Cardiac fibroblast (primary cell): ENCODE measurements around the gene COLGALT1.
A peak's percentile ranks its signal among the peaks of the same experiment; 100 is the strongest.
"Not testable (repeated sequence)": the region's sequence is repeated elsewhere in the genome, so short reads cannot be mapped to it uniquely, and the experiment has no call there.

Source experiments
- DNase-seq, 2 donors: peaks; one replicate each; pipeline versions ENCODE4 v3.0.0 to v3.0.0-alpha.2; 2010; ENCODE audit warnings: low read depth in 2 of 2
- H3K4me3 ChIP-seq, 2 donors: replicated peaks in 1 of 2; 1 replicate in 1 of 2; 2 replicates in 1 of 2; pipeline ENCODE4 v1.5.1; 2011; ENCODE audit warnings: low read depth in 2 of 2, low read length in 2 of 2, mild to moderate bottlenecking in 2 of 2, moderate library complexity in 1 of 2
- TF ChIP-seq, protein P1 (sequence below): IDR thresholded peaks from one replicate; pipeline ENCODE4 v1.5.1; 2011; ENCODE audit warnings: low read depth, mild to moderate bottlenecking, low read length, inconsistent platforms

COLGALT1 gene

DNA sequence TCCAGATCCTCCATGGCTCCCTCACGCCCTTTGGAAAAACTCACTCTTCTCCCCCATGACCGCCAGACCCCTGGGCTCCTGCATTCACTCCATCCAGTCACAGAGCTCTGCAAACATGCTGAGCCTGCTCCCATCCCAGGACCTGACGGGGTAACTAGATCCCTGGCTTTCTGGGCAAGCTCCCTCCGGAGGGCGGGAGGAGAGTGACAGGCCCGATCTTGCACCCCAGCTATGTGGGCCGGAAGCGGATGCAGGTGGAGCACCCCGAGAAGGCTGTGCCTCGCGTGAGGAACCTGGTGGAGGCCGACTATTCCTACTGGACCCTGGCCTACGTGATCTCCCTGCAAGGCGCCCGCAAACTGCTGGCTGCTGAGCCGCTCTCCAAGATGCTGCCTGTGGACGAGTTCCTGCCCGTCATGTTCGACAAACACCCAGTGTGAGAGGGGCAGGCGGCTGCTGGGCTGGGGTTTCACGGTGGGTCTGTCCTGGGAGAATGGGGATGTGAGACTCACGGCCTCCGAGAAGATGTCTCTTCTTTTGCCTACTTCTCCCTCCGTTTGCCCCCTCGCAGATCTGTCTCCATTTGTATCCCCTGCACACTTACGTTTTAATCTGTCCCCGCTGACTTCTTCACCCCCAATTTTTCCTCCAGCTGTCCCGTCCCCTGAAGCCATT lies 25.2 kb downstream of the COLGALT1 start:
- DNase-seq, result no peak
- H3K4me3 ChIP-seq, result no peak overlapping the region
- TF ChIP-seq, protein P1, sequence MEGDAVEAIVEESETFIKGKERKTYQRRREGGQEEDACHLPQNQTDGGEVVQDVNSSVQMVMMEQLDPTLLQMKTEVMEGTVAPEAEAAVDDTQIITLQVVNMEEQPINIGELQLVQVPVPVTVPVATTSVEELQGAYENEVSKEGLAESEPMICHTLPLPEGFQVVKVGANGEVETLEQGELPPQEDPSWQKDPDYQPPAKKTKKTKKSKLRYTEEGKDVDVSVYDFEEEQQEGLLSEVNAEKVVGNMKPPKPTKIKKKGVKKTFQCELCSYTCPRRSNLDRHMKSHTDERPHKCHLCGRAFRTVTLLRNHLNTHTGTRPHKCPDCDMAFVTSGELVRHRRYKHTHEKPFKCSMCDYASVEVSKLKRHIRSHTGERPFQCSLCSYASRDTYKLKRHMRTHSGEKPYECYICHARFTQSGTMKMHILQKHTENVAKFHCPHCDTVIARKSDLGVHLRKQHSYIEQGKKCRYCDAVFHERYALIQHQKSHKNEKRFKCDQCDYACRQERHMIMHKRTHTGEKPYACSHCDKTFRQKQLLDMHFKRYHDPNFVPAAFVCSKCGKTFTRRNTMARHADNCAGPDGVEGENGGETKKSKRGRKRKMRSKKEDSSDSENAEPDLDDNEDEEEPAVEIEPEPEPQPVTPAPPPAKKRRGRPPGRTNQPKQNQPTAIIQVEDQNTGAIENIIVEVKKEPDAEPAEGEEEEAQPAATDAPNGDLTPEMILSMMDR, result no peak

DNA sequence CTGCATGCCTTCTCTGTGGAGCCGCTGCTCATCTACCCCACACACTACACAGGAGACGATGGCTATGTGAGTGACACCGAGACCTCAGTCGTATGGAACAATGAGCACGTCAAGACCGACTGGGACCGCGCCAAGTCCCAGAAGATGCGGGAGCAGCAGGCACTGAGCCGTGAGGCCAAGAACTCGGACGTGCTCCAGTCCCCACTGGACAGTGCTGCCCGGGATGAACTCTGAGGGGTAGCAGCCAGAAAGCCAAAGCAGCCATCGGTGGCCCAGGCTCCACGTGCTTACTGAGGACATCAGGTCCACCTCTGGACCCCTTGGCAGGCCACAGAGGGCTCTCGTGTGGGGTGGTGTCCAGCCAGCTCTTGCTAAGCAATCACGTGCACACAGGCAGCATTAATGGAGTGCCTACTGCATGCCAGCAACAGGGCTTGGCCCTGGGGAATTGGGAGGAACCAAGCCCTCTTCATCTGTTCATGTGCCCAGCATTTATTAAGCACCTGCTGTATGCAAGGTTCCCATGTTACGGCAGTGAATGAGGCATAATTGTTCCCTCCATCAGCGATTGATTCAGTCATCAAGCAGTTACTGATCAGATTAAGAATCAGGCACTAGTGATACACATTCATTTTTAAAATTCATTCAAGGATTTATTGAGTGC lies 25.9 kb downstream of the COLGALT1 start:
- no peak overlapping the region for H3K4me3 ChIP-seq
- DNase-seq, result no peak
- TF ChIP-seq, protein P1, result no peak

DNA sequence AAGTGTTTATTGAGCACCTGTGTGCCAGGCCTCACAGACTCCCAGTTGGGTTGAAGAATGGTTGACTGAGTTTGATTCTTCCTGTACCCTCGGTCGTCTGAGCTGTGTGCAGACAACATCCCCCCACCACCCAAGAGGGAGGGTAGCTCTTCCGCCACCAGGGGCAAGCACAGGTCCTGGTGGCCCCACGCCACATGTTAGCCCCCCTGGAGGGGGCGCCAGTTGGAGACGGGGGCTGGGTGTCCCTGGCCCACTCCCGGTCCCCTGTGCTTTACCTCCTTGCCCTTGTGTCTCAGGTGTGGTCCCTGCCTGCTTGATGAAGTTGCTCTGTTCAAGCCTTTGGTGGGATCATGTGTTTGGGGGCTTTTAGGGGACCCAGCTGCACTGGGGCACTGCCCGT lies 27.2 kb downstream of the COLGALT1 start:
- H3K4me3 ChIP-seq, result no peak overlapping the region
- TF ChIP-seq, protein P1, result peak; percentile 3
- DNase-seq, result no peak

DNA sequence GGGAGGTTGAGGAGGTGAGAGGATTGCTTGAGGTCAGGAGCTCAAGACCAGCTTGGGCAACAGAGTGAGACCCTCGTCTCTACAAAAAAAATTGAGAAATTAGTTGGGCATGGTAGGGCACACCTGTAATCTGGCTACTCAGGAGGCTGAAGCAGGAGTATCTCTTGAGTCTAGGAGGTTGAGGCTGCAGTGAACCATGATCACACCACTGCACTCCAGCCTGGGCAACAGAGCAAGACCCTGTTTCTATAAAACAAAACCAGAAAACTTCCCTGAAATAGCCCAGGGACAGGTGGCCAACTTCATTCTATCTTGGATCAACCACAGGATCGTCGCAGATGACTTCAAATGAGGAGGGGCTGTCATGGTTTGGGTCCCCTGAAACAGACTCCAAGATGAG lies 28.7 kb downstream of the COLGALT1 start:
- TF ChIP-seq, protein P1, result no peak
- no peak for DNase-seq
- H3K4me3 ChIP-seq, result no peak overlapping the region

DNA sequence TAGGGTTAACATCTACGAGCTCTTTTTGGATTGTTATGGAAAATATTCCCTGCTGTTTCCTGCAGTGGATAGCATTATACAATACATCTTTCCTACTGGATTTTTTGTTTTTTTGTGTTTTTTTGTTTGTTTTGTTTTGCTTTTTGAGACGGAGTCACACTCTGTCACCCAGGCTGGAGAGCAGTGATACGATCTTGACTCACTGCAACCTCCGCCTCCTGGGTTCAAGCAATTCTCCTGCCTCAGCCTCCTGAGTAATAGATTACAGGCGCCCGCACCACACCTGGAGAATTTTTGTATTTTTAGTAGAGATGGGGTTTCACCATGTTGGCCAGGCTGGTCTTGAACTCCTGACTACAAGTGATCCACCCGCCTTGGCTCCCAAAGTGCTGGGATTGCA lies 29.9 kb downstream of the COLGALT1 start:
- not testable (repeated sequence) for DNase-seq, H3K4me3 ChIP-seq

DNA sequence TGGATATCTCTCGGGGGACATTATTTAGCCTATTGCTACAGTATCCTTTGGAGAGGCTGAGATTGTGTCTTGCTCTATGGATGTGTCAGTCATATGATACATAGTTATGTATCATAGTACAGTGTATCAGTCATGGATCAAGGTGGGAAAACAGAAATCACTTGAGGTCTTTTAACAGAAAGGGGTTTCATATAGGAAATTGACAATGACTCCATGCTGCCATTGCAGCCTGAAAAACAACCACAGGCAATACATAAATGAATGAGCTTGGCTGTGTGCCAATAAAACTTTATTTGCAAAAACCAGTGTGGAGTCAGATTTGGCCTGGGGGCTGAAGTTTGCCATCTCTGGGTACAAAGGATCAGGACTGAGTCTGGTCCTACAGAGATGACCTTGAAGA lies 35.4 kb downstream of the COLGALT1 start:
- DNase-seq, result no peak
- H3K4me3 ChIP-seq, result no peak overlapping the region
- TF ChIP-seq, protein P1, result no peak

DNA sequence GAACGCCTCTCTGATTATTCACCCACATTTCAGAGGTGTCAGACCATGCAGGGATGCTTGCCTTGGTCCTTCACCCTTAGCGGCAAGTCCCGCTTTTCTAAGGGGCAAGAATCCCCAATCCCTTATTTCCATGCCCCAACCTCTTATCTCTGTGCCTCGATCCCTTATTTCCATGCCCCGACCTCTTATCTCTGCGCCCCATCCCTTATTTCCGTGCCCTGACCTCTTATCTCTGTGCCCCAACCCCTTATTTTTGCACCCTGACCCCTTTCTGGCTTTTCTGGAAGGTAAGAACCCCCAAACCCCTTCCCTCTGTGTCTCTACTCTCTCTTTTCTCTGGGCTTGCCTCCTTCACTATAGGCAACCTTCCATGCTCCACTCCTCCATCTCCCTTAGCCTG lies 38.8 kb downstream of the COLGALT1 start:
- not testable (repeated sequence) for H3K4me3 ChIP-seq, DNase-seq

DNA sequence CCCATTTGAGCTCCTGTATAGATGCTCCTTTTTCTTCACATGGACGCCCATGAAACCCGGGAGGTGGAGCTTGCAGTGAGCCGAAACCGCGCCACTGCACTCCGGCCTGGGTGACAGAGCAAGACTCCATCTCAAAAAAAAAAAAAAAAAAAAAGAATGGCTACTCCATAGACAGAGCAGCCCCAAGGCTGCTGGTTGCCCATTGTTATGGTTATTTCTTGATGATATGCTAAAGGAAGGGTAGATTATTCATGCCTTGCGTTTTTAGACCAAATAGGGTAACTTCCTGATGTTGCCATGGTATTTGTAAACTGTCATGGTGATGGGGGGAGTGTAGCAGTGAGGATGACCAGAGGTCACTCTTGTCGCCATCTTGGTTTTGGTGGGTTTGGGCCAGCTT lies 42.6 kb downstream of the COLGALT1 start:
- not testable (repeated sequence) for DNase-seq, H3K4me3 ChIP-seq
